WTC11 (cell line): Measurements from ENCODE around the gene ZNF776.

ENCODE experiments used
- ATF1 ChIP-seq: sonication (generic); formaldehyde crosslinking; IDR thresholded peaks from 2 replicates; pipeline ENCODE4 v1.8.1; 2023; ENCODE audit warnings: mild to moderate bottlenecking, moderate library complexity, missing genetic modification reagents
- CREM ChIP-seq: sonication (generic); formaldehyde crosslinking; IDR thresholded peaks from 2 replicates; pipeline ENCODE4 v1.8.1; 2022; ENCODE audit warnings: mild to moderate bottlenecking, missing genetic modification reagents, moderate library complexity
- GABPB1 ChIP-seq: sonication (generic); formaldehyde crosslinking; IDR thresholded peaks from 2 replicates; pipeline ENCODE4 v1.8.1; 2023; ENCODE audit warnings: mild to moderate bottlenecking, missing genetic modification reagents
- SP1 ChIP-seq: sonication (generic); formaldehyde crosslinking; conservative IDR thresholded peaks from 2 replicates; pipeline ENCODE4 v1.8.1; 2022; ENCODE audit warnings: missing genetic modification reagents
- ZNF263 ChIP-seq: sonication (generic); formaldehyde crosslinking; IDR thresholded peaks from 2 replicates; pipeline ENCODE4 v1.8.1; 2022; ENCODE audit warnings: low read depth, mild to moderate bottlenecking, moderate library complexity, missing genetic modification reagents
- ZNF281 ChIP-seq: sonication (generic); formaldehyde crosslinking; IDR thresholded peaks from 2 replicates; pipeline ENCODE4 v1.8.0; 2023; ENCODE audit warnings: mild to moderate bottlenecking, missing genetic modification reagents
- TF ChIP-seq, protein P1 (sequence below): sonication (generic); formaldehyde crosslinking; IDR thresholded peaks from 2 replicates; pipeline ENCODE4 v1.8.0; 2022; ENCODE audit warnings: mild to moderate bottlenecking, missing genetic modification reagents

- TF ChIP-seq, protein P1, sequence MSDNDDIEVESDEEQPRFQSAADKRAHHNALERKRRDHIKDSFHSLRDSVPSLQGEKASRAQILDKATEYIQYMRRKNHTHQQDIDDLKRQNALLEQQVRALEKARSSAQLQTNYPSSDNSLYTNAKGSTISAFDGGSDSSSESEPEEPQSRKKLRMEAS = no peak
- TF ChIP-seq SP1 (CRISPR knock-in tag) (no peak), CREM (no peak), ZNF281 (CRISPR knock-in tag) (no peak), GABPB1 (no peak), ZNF263 (CRISPR knock-in tag) (no peak), ATF1 (CRISPR knock-in tag) (no peak)
Observed at GRCh38 chr19:57771417-57771816, 24.8 kb downstream of the ZNF776 start.
